Uterus (tissue), 4 donors: ENCODE measurements around the gene LIMS2. TPM values are rescaled to one million over a fixed set of nuclear protein-coding genes. Genes with fewer than 3 reads are reported as not detected.
A peak's percentile ranks its signal among the peaks of the same experiment; 100 is the strongest.

ENCODE experiments used
- DNase-seq, 2 donors: peaks; one replicate each; pipeline ENCODE4 v3.0.0-alpha.2; 2019 to 2020
- H3K27ac ChIP-seq, 2 donors: fragments of 200-600 bp; sonication (generic); 1 replicate in 1 of 2; 2 replicates in 1 of 2; pipeline ENCODE4 v1.5.1; 2016 to 2018
- H3K27me3 ChIP-seq, 2 donors: fragments of 200-600 bp; sonication (generic); one replicate each; pipeline ENCODE4 v1.5.1; 2018 to 2019; ENCODE audit warnings: control low read depth in 1 of 2
- H3K36me3 ChIP-seq, 2 donors: fragments of 200-600 bp; sonication (generic); one replicate each; pipeline ENCODE4 v1.5.1; 2019; ENCODE audit warnings: control low read depth in 1 of 2
- H3K4me1 ChIP-seq, 2 donors: fragments of 200-600 bp; sonication (generic); one replicate each; pipeline ENCODE4 v1.5.1; 2018 to 2019; ENCODE audit warnings: control low read depth in 1 of 2
- H3K4me3 ChIP-seq, 2 donors: fragments of 200-600 bp; sonication (generic); 1 replicate in 1 of 2; 2 replicates in 1 of 2; pipeline ENCODE4 v1.5.1; 2018 to 2019; ENCODE audit warnings: mild to moderate bottlenecking in 1 of 2
- H3K9me3 ChIP-seq, 2 donors: fragments of 200-600 bp; sonication (generic); one replicate each; pipeline ENCODE4 v1.5.1; 2019; ENCODE audit warnings: control low read depth in 1 of 2
- CTCF ChIP-seq, 4 experiments: fragments of 200-600 bp in 2 of 4; fragments of 450-650 bp in 2 of 4; sonication (generic) in 2 of 4; IDR thresholded peaks; one replicate each; pipeline ENCODE4 v1.5.1; 2016 to 2019; ENCODE audit warnings: antibody characterized with exemption in 4 of 4, mild to moderate bottlenecking in 2 of 4, moderate library complexity in 1 of 4
- POLR2A ChIP-seq, 2 donors: fragments of 450-650 bp; IDR thresholded peaks; one replicate each; pipeline ENCODE4 v1.6.1; 2016; ENCODE audit warnings: antibody characterized with exemption in 2 of 2, mild to moderate bottlenecking in 1 of 2, moderate library complexity in 1 of 2
- intact Hi-C: fragments of 100-400 bp; cut with DNase I; formaldehyde crosslinking; loops from one replicate; pipeline ENCODE4 v1.15.1; 2023; ENCODE audit warnings: low total_unique reads
- total RNA-seq, 4 donors: library from RNA; depleted of rRNA in 3 of 4; stranded (reverse); fragments of >200 nt in 3 of 4; gene quantifications; one replicate each; pipeline versions ENCODE4 v1.1.0 to v1.2.4, GENCODE V29; 2014 to 2023
- donor health status: DM: yes; HTN: yes; CAD: no.

Gene LIMS2
- total RNA-seq, 4 donors from 2014 or later: 15.8 to 298 (median 66.2) TPM

- intact Hi-C loops: no loop called here
- TF ChIP-seq POLR2A (IDR thresholded peaks at IDR 0.05) (no peak), CTCF (IDR thresholded peaks at IDR 0.05) (no peak)
- H3K9me3 ChIP-seq: no peaks in the 10 kb centered on the region
- H3K36me3 ChIP-seq: no peaks in the 10 kb centered on the region
- peak overlapping the region; percentile 70 to 76 for H3K27ac ChIP-seq
- no peak for DNase-seq
- peaks cover 0 to 15% of the 10 kb centered on the region in 2 donors for H3K4me1 ChIP-seq
- no peaks in the 10 kb centered on the region for H3K27me3 ChIP-seq
- H3K4me3 ChIP-seq: no peak overlapping the region
Measured at GRCh38 chr2:127683757-127684156, 8.4 kb upstream of the LIMS2 start.

DNA sequence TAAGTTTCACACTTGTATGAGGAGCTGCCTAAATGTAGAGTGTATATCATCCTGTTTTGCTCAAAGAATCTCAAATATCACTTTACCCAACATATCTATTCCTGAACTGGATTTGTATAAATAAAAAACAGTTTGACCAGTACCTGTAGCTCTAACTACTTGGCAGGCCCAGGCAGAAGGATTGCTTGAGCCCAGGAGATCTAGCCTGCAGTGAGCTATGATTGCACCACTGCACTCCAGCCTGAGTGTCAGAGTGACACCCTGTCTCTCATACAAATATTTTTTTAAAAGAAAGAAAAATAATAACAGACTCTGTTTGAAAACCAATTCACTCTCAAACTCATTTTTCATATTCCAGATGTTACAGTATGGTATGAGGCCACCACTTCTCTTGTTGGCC, 7.7 kb upstream of the LIMS2 start:
- no peak overlapping the region for H3K4me3 ChIP-seq
- H3K27ac ChIP-seq: peak overlapping the region; percentile 70 to 76
- H3K36me3 ChIP-seq: no peaks in the 10 kb centered on the region
- peaks cover 0 to 15% of the 10 kb centered on the region in 2 donors for H3K4me1 ChIP-seq
- no peaks in the 10 kb centered on the region for H3K27me3 ChIP-seq
- no peak for DNase-seq
- no peak for TF ChIP-seq CTCF (IDR thresholded peaks at IDR 0.05)
- no peak for TF ChIP-seq POLR2A (IDR thresholded peaks at IDR 0.05)
- H3K9me3 ChIP-seq: no peaks in the 10 kb centered on the region
- intact Hi-C loops: no loop called here

- Histone ChIP-seq H3K9me3 (no peaks in the 10 kb centered on the region), H3K4me1 (peaks cover 0 to 15% of the 10 kb centered on the region in 2 donors), H3K4me3 (no peak overlapping the region), H3K36me3 (no peaks in the 10 kb centered on the region), H3K27ac (peak overlapping the region; percentile 70 to 76), H3K27me3 (no peaks in the 10 kb centered on the region)
- intact Hi-C loops: no loop called here
- TF ChIP-seq CTCF (IDR thresholded peaks at IDR 0.05) (no peak), POLR2A (IDR thresholded peaks at IDR 0.05) (no peak)
- no peak for DNase-seq
Measured at GRCh38 chr2:127681976-127682857, 6.9 kb upstream of the LIMS2 start.

- intact Hi-C loops: no loop called here
- H3K36me3 ChIP-seq: no peaks in the 10 kb centered on the region
- TF ChIP-seq CTCF (IDR thresholded peaks at IDR 0.05): peak in 1 of 4 experiments; percentile 6
- TF ChIP-seq POLR2A (IDR thresholded peaks at IDR 0.05): no peak
- peak overlapping the region; percentile 70 to 76 for H3K27ac ChIP-seq
- no peaks in the 10 kb centered on the region for H3K27me3 ChIP-seq
- peaks cover 0 to 15% of the 10 kb centered on the region in 2 donors for H3K4me1 ChIP-seq
- H3K4me3 ChIP-seq: peak overlapping the region; percentile 4 to 22
- H3K9me3 ChIP-seq: no peaks in the 10 kb centered on the region
- DNase-seq: peak; percentile 47 to 49
Measured at GRCh38 chr2:127681288-127681804, 6.0 kb upstream of the LIMS2 start.

GRCh38 chr2:127680706-127681287, 5.5 kb upstream of the LIMS2 start:
- peak overlapping the region in 1 of 2 donors; percentile 22 for H3K4me3 ChIP-seq
- H3K36me3 ChIP-seq: no peaks in the 10 kb centered on the region
- intact Hi-C loops: no loop called here
- H3K4me1 ChIP-seq: peaks cover 0 to 15% of the 10 kb centered on the region in 2 donors
- no peaks in the 10 kb centered on the region for H3K27me3 ChIP-seq
- peak overlapping the region; percentile 70 to 76 for H3K27ac ChIP-seq
- no peak for TF ChIP-seq POLR2A (IDR thresholded peaks at IDR 0.05)
- TF ChIP-seq CTCF (IDR thresholded peaks at IDR 0.05): no peak
- DNase-seq: no peak
- H3K9me3 ChIP-seq: no peaks in the 10 kb centered on the region
